Measurements from ENCODE around the gene IL20RB.
"Not testable (repeated sequence)": the region's sequence is repeated elsewhere in the genome, so short reads cannot be mapped to it uniquely, and the experiment has no call there.

Gene IL20RB

DNA sequence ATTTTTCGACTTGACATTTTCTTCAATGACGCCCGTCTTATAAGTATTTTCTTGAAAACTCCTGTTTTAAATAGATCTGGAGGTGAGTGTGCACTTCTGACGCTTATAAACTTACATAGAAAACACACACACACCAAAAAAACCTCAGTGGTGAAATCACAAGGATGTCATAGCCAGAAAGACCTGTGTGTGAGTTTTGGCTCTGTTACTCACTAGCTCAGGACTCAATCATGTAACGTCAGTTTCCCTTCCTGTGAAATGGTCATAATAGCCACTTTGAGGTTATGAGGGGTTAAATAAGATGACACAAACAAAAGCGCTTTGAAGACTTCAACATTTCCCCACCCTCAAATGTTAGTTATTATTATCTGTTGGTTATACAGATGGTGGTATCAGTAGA lies 1.8 kb downstream of the IL20RB start:
- DNase-seq (ENCODE audit: low read depth, low spot score) = no peak
- Histone ChIP-seq H3K27ac (no peak overlapping the region), H3K4me3 (no peak overlapping the region), H3K36me3 (ENCODE audit: insufficient read depth, low read length) (no peaks in the 10 kb centered on the region), H3K9ac (ENCODE audit: insufficient read length) (no peak overlapping the region), H3K9me3 (ENCODE audit: low read depth, low read length) (no peaks in the 10 kb centered on the region)
- TF ChIP-seq EZH2 (IDR thresholded peaks at IDR 0.05) (no peak), FOXP2 (optimal IDR thresholded peaks at IDR 0.05; ENCODE audit: control extremely low read depth, extremely low read length, insufficient read depth) (no peak), POLR2AphosphoS5 (IDR thresholded peaks at IDR 0.05; ENCODE audit: borderline replicate concordance, low read depth, low read length) (no peak)

GRCh38 chr3:136960838-136961836 lies 3.4 kb downstream of the IL20RB start:
- TF ChIP-seq POLR2AphosphoS5 (IDR thresholded peaks at IDR 0.05; ENCODE audit: borderline replicate concordance, low read depth, low read length) (no peak), EZH2 (IDR thresholded peaks at IDR 0.05) (no peak), FOXP2 (optimal IDR thresholded peaks at IDR 0.05; ENCODE audit: control extremely low read depth, extremely low read length, insufficient read depth) (no peak)
- Histone ChIP-seq H3K9ac (ENCODE audit: insufficient read length) (no peak overlapping the region), H3K9me3 (ENCODE audit: low read depth, low read length) (no peaks in the 10 kb centered on the region), H3K27ac (no peak overlapping the region), H3K36me3 (ENCODE audit: insufficient read depth, low read length) (no peaks in the 10 kb centered on the region), H3K4me3 (no peak overlapping the region)
- DNase-seq (ENCODE audit: low read depth, low spot score) = no peak

DNA sequence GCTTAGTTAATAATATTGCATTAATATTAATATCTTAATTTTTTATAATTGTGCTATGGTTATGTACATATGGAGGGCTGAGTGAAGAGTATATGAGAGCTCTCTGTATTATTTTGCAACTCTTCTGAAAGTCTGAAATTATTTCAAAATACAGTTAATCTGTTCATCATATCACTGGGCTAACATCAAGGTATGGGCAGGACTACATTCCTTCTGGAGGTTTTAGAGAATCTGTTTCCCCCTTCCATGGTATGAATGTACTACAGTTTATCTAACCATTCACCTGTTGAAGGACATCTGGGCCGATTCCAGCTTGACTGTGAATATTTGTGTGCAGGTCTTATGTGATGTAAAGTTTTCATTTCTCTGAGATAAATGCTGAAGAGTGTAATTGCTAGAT lies 5.1 kb downstream of the IL20RB start:
- TF ChIP-seq POLR2AphosphoS5 (IDR thresholded peaks at IDR 0.05; ENCODE audit: borderline replicate concordance, low read depth, low read length) (no peak), EZH2 (IDR thresholded peaks at IDR 0.05) (no peak)
- 0 out of 2 replicates have a peak overlapping the region, but pooled peaks have one; percentile 7 for H3K27ac ChIP-seq
- no peaks in the 10 kb centered on the region for H3K9me3 ChIP-seq (ENCODE audit: low read depth, low read length)
- DNase-seq (ENCODE audit: low read depth, low spot score) = no peak
- no peaks in the 10 kb centered on the region for H3K36me3 ChIP-seq (ENCODE audit: insufficient read depth, low read length)
- H3K9ac ChIP-seq (ENCODE audit: insufficient read length) = no peak overlapping the region
- H3K4me3 ChIP-seq = no peak overlapping the region

DNA sequence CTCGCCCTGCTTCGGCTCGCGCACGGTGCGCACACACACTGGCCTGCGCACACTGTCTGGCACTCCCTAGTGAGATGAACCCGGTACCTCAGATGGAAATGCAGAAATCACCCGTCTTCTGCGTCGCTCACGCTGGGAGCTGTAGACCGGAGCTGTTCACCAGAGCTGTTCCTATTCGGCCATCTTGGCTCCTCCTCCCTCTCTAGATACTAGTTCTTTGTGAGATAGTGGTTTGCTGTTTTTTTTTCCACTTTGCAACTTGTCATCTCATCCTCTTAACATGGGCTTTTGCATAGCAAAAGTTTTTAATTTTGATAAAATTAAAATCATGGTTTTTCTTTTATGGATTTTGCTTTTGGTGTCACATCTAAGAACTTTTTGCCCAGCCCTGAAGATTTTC lies 11.8 kb downstream of the IL20RB start:
- not testable (repeated sequence) for H3K4me3 ChIP-seq; H3K27ac ChIP-seq; H3K36me3 ChIP-seq (ENCODE audit: insufficient read depth, low read length); H3K9me3 ChIP-seq (ENCODE audit: low read depth, low read length); H3K9ac ChIP-seq (ENCODE audit: insufficient read length); DNase-seq (ENCODE audit: low read depth, low spot score)

DNA sequence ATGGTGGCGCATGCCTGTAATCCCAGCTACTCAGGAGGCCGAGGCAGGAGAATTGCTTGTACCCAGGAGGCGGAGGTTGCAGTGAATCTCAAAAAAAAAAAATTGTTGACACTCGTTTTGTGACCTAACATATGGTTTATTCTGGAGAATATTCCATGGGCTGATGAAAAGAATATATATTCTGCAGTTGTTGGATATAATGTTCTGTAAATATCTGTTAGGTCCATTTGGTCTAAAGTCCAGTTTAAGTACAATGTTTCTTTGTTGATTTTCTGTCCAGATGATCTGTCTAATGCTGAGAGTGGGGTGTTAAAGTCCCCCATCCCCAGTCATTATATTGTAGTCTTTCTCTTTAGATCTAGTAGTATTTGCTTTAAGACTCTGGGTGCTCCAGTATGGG lies 15.6 kb downstream of the IL20RB start:
- H3K27ac ChIP-seq = no peak overlapping the region
- no peaks in the 10 kb centered on the region; the same call in 1 of the 2 replicates for H3K9me3 ChIP-seq (ENCODE audit: low read depth, low read length)
- TF ChIP-seq POLR2AphosphoS5 (IDR thresholded peaks at IDR 0.05; ENCODE audit: borderline replicate concordance, low read depth, low read length) (no peak), EZH2 (IDR thresholded peaks at IDR 0.05) (no peak), FOXP2 (optimal IDR thresholded peaks at IDR 0.05; ENCODE audit: control extremely low read depth, extremely low read length, insufficient read depth) (no peak)
- H3K9ac ChIP-seq (ENCODE audit: insufficient read length) = no peak overlapping the region
- DNase-seq (ENCODE audit: low read depth, low spot score) = no peak
- H3K36me3 ChIP-seq (ENCODE audit: insufficient read depth, low read length) = no peaks in the 10 kb centered on the region
- H3K4me3 ChIP-seq = no peak overlapping the region

DNA sequence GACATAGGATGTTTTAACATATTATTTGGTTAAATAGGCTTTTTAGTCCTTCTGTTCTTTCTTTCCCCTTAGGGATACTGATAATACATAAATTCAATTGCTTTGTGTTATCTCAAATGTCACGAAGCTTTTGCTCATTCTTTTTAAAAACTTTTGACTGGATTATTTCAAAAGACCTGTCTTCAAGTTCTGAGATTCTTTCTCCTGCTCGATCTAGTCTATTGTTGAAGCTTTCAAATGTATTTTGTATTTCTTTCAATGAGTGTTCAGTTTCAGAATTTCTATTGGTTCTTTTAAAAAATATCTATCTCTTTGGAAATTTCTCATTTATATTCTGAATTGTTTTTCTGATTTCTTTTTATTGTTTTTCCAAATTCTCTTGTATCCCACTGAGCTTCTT lies 16.9 kb downstream of the IL20RB start:
- H3K9me3 ChIP-seq (ENCODE audit: low read depth, low read length) = no peaks in the 10 kb centered on the region; the same call in 1 of the 2 replicates
- TF ChIP-seq EZH2 (IDR thresholded peaks at IDR 0.05) (no peak), FOXP2 (optimal IDR thresholded peaks at IDR 0.05; ENCODE audit: control extremely low read depth, extremely low read length, insufficient read depth) (no peak), POLR2AphosphoS5 (IDR thresholded peaks at IDR 0.05; ENCODE audit: borderline replicate concordance, low read depth, low read length) (no peak)

GRCh38 chr3:136979204-136979603 lies 21.4 kb downstream of the IL20RB start:
- TF ChIP-seq FOXP2 (optimal IDR thresholded peaks at IDR 0.05; ENCODE audit: control extremely low read depth, extremely low read length, insufficient read depth) = no peak
- no peak for TF ChIP-seq EZH2 (IDR thresholded peaks at IDR 0.05)
- TF ChIP-seq POLR2AphosphoS5 (IDR thresholded peaks at IDR 0.05; ENCODE audit: borderline replicate concordance, low read depth, low read length) = no peak
- no peak overlapping the region for H3K27ac ChIP-seq
- no peak overlapping the region for H3K4me3 ChIP-seq
- H3K9ac ChIP-seq (ENCODE audit: insufficient read length) = no peak overlapping the region
- no peaks in the 10 kb centered on the region; the same call in 1 of the 2 replicates for H3K9me3 ChIP-seq (ENCODE audit: low read depth, low read length)
- H3K36me3 ChIP-seq (ENCODE audit: insufficient read depth, low read length) = no peaks in the 10 kb centered on the region
- DNase-seq (ENCODE audit: low read depth, low spot score) = no peak

More for the DNA sequence above, 16.9 kb downstream of the IL20RB start:
- Histone ChIP-seq H3K9ac (ENCODE audit: insufficient read length) (no peak overlapping the region), H3K4me3 (no peak overlapping the region), H3K27ac (no peak overlapping the region), H3K36me3 (ENCODE audit: insufficient read depth, low read length) (no peaks in the 10 kb centered on the region)
- DNase-seq (ENCODE audit: low read depth, low spot score) = no peak

GRCh38 chr3:136979684-136980083 lies 21.9 kb downstream of the IL20RB start:
- Histone ChIP-seq H3K9me3 (ENCODE audit: low read depth, low read length) (no peaks in the 10 kb centered on the region), H3K9ac (ENCODE audit: insufficient read length) (no peak overlapping the region), H3K4me3 (no peak overlapping the region), H3K36me3 (ENCODE audit: insufficient read depth, low read length) (no peaks in the 10 kb centered on the region), H3K27ac (no peak overlapping the region)
- no peak for TF ChIP-seq FOXP2 (optimal IDR thresholded peaks at IDR 0.05; ENCODE audit: control extremely low read depth, extremely low read length, insufficient read depth)
- TF ChIP-seq EZH2 (IDR thresholded peaks at IDR 0.05) = no peak
- TF ChIP-seq POLR2AphosphoS5 (IDR thresholded peaks at IDR 0.05; ENCODE audit: borderline replicate concordance, low read depth, low read length) = no peak
- DNase-seq (ENCODE audit: low read depth, low spot score) = no peak
